Measurements from ENCODE around the gene TADA2B.

The TADA2B gene

DNA sequence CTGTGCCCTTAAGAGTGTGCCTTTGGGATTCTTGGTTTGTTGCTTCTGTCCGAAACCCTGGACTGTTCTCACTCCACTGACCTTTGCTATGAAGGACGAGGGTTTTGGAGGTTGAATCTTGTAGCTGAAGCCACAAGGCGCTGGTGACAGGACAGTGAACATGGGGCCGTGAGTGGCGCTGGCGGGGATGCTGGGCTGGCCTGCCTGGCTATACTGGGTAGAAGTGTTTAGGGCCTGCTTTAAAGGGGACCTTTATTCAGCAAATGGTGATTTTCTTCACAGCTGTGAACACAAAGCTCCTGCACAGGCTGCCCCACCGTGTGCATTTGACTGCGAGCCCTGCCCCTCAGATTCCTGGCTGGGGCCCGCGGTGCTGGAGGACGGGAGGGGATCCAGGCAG, 27.1 kb upstream of the TADA2B start:
- in situ Hi-C loops (cut with HindIII; ENCODE audit: low pct_ligation_motif_present, low pct_unique_long_range_greater_than_20kb, low sequenced_read_pairs) = no loop called here
- DNase-seq = no peak

DNA sequence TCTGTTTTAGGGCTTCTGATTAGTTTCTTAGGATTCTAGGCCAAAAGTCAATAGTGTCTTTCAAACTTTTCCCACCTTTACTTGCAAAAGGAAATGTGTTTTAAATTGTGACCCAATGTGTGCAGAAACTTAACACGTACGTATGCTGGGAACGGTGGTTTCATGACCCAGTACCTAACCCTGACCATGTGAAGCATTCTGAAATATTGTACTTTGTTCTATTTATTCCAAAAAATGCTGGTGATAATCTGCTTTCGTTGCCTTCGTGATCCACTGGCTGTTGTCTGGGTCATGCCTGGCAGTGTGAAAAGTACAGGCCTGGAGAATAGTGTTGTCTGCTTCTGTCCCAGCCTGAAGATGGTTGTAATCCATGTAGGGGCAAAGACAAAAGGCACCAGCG, 26.7 kb upstream of the TADA2B start:
- no peak for DNase-seq
- in situ Hi-C loops (cut with HindIII; ENCODE audit: low pct_ligation_motif_present, low pct_unique_long_range_greater_than_20kb, low sequenced_read_pairs) = no loop called here

DNA sequence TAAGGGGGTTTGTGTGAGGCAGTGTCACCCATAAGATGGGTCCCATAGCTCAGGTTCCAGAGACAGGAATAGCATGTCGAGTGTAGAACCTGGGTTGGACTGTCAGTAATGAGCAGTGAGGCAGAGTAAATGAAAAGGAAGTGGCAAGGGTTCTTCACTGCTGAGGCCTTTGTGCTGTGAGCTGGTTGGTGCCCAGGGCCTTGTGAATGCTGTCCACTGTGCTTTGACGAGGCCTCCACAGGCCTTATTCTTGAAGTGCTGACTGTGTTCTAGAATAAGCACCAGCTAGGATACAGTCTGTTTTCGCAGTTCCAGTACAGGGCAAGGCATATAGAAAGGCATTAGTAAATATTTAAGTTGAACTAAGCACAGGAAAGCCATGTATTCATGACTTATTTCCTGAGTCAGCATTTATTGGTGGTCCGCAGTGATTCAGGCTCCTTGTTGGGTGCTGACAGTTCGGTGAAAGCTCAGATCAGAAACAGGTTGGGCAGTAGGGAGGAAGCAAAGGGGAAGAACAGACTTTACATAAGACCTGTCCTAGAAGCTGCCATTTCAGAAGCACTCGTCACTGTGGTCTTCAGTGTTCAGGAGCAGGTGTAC, 25.6 kb upstream of the TADA2B start:
- no peak for DNase-seq
- in situ Hi-C loops (cut with HindIII; ENCODE audit: low pct_ligation_motif_present, low pct_unique_long_range_greater_than_20kb, low sequenced_read_pairs) = no loop called here

DNA sequence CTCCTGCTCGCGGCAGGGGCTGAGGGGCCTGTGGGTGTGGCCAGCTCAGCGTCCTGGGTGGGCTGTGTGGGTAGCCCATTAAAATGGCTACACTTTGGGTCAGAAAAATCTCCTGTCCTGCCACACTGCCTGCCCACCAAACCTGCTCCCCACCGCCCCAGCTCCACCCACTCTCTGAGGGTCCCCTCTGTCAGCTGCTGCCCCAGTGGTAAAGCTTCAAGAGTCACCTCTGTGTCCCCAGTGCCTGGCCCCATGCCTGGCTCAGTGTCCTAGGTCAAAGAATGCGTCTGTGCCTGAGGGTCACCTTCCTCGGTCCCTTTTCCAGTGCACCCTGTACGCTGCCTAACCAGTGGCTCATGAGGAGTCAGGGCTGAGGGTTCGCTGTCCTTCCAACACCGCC, 24.9 kb upstream of the TADA2B start:
- DNase-seq = no peak
- in situ Hi-C loops (cut with HindIII; ENCODE audit: low pct_ligation_motif_present, low pct_unique_long_range_greater_than_20kb, low sequenced_read_pairs) = no loop called here

DNA sequence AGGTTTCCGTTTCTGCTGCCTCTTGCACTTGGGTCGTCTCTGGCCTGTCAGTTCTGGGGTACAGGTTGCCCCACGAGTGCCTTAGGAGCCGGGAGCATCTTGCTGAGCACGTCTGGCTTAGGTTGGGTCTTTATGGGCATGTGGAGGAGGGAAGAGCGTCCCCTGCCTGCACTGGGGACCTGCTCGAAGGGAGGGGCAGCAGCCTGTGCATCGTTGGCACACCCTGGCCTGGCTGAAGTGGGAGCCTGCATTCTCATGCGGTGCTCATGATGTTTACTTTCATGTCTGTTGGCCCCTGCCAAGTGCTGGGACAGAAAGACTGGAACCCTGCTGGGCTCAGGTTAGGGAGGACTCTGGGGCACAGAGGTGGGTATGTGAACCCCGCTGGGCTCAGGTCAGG, 23.8 kb upstream of the TADA2B start:
- no peak for DNase-seq
- in situ Hi-C loops (cut with HindIII; ENCODE audit: low pct_ligation_motif_present, low pct_unique_long_range_greater_than_20kb, low sequenced_read_pairs) = no loop called here

DNA sequence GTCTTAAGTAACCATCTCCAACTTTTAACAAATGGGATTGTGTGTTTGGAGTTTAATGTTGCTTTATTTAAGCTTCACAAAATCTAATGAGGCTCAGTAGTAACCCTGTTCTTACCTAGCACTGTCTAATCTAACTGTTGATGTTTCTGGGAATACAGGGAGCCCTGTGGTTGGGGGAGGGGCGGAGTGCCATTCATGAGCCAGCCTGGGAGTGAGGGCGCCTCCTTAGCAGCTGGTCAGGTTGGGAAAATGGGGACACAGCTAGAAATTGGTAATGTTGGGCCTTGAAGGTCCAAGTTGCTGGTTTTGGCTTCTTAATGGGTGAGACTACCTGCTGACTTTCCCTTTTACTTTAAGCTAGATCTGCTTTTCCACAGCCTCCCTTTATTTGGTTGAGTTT, 22.9 kb upstream of the TADA2B start:
- in situ Hi-C loops (cut with HindIII; ENCODE audit: low pct_ligation_motif_present, low pct_unique_long_range_greater_than_20kb, low sequenced_read_pairs) = no loop called here
- no peak for DNase-seq

DNA sequence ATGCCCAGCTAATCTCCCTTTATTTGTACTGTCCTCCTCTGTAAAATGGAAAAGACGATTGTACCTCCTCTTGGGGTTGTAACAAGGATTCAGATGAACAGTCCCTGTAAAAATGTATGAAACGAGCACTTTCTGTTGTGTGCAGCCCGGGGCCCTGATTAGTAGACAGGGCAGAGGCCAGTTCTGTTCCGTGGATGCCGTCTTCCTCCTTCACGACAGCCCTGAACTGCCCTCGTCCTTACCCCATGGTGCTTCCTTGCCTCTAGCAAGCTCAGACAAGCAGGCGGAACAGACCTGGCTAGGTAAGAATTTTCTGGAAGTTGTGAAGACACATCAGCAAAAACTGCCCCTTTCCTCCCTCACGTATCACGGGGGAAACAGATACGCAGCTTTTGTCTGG, 22.3 kb upstream of the TADA2B start:
- in situ Hi-C loops (cut with HindIII; ENCODE audit: low pct_ligation_motif_present, low pct_unique_long_range_greater_than_20kb, low sequenced_read_pairs) = no loop called here
- DNase-seq = no peak

DNA sequence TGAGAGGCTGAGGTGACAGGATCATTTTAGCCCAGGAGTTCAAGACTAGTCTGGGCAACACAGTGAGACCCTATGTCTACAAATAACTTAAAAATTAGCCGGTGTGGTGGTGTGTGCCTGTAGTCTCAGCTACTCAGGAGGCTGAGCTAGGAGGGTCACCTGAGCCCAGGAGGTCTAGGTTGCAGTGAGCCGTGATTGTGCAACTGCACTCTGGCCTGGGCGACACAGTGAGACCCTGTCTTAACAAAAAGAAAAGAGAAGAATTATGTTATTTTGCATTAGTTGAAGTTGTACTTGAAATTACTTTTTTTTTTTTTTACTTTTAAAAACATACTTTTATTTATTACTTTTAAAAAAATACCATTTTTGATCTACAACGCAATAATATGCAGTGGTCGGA, 21.8 kb upstream of the TADA2B start:
- in situ Hi-C loops (cut with HindIII; ENCODE audit: low pct_ligation_motif_present, low pct_unique_long_range_greater_than_20kb, low sequenced_read_pairs) = no loop called here
- DNase-seq = no peak

DNA sequence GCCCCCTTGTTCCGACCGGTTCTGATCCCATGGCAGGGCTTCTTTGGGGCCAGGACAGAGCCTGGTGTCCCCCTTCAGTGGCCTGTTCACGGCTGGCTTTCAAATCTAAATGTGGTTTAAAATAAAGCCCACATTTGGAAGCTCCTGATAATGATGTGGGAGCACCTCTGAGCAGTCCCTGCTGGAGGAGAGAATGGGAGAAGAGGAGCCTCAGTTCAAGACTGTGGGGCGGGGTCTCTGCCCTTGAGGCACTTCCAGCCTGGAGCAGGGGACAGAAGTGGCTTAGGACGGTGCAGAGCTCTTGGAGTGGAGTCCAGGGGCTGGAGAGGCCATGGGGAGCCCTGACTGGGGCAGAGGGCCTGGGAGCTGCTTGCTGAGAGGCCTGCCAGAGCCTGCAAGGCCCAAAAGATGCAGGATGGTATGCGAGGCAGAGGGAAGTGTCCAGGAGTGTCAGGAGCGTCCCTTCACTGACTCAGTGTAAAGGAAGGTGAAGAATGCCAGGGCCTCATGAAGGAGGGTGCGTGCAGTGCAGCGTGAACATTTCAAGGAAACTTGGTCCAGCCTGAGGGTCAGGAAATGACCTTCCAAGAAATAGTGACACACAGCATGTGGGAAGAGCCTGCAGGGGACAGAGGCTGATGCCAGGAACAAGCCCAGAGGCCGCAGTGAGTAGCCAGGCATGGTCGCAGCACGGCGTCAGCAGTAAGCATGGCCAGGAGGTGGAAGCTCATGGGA, 21.1 kb upstream of the TADA2B start:
- peak; percentile 95 for DNase-seq
- in situ Hi-C loops (cut with HindIII; ENCODE audit: low pct_ligation_motif_present, low pct_unique_long_range_greater_than_20kb, low sequenced_read_pairs) = no loop called here

DNA sequence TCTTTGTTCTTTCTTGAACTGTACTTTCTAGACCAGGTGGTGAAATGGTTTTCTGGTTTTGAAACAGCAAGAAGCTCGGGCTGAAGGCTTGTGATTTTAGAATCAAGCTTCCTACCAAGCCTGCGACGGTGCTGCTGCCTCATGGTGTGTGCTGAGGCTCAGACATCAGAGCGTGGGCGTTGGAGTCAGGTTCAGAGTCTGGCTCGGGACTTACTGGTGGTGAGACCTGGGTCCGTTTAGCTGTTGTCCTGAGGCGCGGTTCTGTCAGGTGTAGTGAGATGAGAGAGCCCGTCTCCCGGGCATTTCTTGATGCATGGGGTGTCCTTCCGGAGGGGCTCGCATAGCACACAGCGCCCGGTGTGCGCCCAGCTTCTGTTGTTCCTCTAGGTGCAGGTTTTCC, 19.7 kb upstream of the TADA2B start:
- in situ Hi-C loops (cut with HindIII; ENCODE audit: low pct_ligation_motif_present, low pct_unique_long_range_greater_than_20kb, low sequenced_read_pairs) = no loop called here
- DNase-seq = no peak

DNA sequence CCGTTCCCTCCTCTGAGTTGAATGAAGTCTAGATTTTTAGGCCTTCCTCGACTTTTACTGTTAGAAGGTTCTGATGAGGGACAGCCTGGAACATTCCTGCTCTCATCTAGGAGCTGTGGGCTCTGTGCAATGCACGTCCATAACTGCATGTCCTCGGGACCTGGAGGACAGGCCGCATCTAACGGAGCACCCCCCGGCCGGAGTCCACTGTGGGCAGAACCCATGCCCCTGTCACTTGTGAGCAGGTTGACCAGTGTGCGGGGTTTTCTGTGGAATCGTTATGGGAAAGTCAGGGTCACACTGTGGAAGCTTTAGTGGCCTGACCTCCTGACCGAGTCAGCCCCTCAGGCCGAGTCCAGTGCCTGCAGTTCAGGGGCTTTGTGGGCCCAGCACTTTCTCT, 19.3 kb upstream of the TADA2B start:
- DNase-seq = no peak
- in situ Hi-C loops (cut with HindIII; ENCODE audit: low pct_ligation_motif_present, low pct_unique_long_range_greater_than_20kb, low sequenced_read_pairs) = no loop called here

DNA sequence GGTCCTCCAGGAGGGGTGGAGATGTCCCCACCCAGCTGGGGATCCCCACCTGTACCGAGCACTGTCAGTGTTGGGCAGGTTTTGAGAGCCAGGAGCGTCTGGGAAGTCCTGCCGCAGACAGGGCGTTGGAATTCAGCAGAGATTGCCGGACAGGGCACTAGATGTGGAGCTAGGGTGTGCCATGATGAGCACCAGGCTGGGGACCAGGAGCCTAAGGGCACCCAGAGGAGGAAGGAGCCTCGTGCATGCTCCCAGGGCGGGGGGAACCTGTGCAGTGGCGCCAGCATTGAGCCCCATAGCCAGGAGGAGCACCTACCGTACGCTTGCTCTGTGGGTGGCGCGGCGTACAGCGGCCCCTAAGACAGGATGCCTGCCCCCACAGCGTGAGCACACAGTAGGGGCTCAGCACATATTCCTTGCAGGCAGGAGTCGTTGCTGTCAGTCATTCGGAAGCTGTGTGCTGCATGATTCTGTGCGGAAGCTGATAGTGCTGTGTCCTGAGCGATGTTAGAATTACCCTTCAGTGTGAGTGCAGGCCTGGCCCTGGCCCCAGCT, 18.8 kb upstream of the TADA2B start:
- in situ Hi-C loops (cut with HindIII; ENCODE audit: low pct_ligation_motif_present, low pct_unique_long_range_greater_than_20kb, low sequenced_read_pairs) = no loop called here

DNA sequence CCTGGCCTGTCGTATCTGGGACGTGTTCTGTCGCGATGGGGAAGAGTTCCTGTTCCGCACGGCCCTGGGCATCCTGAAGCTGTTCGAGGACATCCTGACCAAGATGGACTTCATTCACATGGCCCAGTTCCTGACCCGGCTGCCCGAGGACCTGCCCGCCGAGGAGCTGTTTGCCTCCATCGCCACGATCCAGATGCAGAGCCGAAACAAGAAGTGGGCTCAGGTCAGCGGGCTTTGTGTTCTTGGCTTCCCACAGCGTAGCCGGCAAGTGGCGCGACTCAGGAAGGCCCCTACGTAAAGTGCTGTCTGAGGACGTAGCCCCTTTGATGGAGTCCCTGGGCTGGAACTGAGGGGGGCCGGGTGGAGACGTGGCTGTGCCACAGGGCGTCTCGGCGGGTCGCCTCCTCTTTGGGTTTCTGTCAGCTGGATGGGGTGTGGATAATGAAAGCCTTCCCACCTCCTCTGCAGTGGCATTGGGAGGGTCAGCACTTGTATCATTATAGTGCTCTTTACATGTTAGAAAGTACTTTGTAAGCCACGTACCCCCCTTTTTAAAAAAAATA, 18.1 kb upstream of the TADA2B start:
- DNase-seq = no peak
- in situ Hi-C loops (cut with HindIII; ENCODE audit: low pct_ligation_motif_present, low pct_unique_long_range_greater_than_20kb, low sequenced_read_pairs) = no loop called here

More for the DNA sequence above, 18.8 kb upstream of the TADA2B start:
- no peak for DNase-seq

DNA sequence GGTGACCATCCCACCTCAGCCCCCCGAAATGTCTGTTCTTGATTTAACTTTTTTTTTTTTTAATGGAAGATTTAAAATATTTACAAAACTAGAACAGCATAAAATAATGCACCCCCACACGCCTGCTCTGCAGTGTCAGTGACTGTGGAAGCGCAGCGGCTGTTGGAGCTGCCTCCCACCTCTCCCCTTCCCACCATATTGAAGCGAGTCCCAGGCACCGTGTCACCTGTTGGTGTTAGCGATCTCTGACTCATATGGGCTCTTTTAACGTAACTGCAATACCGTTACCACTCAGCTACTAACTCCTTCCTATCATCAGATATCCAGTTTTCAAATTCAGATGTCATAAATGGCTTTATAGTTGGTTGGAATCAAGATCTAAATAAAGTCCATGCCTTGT, 17.1 kb upstream of the TADA2B start:
- no peak for DNase-seq
- in situ Hi-C loops (cut with HindIII; ENCODE audit: low pct_ligation_motif_present, low pct_unique_long_range_greater_than_20kb, low sequenced_read_pairs) = no loop called here

DNA sequence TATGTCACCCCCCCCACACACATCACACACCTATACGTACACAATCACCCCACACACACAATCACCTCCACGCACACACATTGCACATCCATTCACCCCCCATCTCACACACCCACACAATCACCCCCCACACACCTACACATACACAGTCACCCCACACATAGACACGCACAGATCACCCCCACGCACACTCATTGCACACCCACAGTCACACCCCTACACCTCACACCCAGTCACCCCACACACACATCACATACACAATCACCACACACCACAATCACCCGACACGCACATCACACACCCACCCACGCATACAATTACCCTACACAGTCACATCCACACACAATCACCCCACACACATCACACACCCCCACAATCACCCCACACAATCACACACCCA, 15.9 kb upstream of the TADA2B start:
- no peak for DNase-seq
- in situ Hi-C loops (cut with HindIII; ENCODE audit: low pct_ligation_motif_present, low pct_unique_long_range_greater_than_20kb, low sequenced_read_pairs) = no loop called here

DNA sequence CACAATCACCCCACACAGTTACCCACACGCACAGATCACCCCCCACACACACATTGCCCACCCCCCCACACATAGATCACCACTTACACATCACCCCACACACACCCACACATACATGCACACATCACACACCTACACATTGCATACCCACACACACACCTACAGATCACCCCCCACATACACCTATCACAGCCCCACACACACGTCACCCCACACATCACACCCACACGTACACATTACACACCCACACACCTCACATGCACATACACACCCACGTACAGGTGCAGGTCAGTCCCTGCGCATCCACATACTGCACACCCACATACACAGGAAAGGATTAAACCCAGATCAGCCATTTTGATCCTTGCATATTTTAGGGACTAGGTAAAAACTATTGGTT, 15.3 kb upstream of the TADA2B start:
- in situ Hi-C loops (cut with HindIII; ENCODE audit: low pct_ligation_motif_present, low pct_unique_long_range_greater_than_20kb, low sequenced_read_pairs) = no loop called here

DNA sequence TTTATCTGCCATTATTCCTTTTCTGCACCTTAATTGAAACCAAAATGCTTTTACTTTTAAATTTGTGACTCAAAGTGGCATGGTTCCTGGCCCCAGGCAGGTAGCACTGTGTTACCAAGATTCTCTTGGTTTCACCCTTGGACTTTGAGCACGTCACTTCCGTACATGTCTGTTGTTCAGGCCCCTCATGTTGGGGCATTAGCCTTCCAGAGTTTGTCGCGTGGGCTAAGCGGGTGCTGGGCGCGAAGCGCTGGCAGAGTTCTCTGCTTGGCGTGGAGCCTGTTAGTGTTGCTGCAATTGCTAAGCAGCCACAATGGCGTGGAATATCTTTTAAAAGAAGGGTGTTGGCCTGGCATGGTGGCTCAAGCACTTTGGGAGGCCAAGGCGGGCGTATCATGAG, 14.0 kb upstream of the TADA2B start:
- DNase-seq = no peak
- in situ Hi-C loops (cut with HindIII; ENCODE audit: low pct_ligation_motif_present, low pct_unique_long_range_greater_than_20kb, low sequenced_read_pairs) = no loop called here

More for the DNA sequence above, 15.3 kb upstream of the TADA2B start:
- no peak for DNase-seq

DNA sequence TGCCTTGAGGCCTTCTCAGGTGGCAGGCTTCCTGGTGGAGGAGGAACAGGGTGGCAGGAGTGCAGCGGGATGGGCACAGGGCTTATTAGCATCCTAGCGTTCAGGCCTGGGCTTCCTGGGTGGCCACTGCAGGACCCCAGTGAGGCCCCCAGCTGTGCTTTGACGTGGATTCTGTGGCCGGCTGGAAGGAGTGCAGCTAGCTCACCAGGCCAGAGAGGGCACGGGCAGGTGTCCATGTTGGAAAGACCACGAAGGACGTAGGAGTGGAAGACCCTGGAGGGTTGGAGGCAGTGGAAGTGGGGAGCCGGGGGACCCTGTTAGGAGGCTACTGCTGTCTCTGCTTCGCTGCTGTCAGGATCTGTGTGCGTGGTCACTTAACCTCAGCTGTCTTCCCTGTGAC, 13.3 kb upstream of the TADA2B start:
- DNase-seq = no peak
- in situ Hi-C loops (cut with HindIII; ENCODE audit: low pct_ligation_motif_present, low pct_unique_long_range_greater_than_20kb, low sequenced_read_pairs) = no loop called here

DNA sequence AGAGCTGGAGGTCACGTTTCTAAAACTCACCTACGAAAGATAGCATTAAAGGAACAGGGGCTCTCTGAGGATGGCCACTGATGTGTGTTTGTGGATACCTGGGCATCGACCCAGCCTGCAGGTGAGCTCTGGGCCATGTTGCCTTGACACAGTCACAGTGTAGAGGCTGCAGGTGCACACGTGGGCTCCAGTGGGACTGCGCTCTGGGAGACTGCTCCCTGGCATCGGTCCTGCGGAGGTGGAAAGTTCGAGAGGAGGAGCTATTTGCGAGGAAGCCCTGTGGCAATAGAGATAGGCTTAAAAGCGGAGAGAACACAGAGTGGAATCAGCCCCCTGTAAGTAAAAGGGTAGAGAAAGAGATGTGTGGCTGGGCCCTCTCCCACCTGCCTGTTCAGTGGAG, 12.3 kb upstream of the TADA2B start:
- no peak for DNase-seq
- in situ Hi-C loops (cut with HindIII; ENCODE audit: low pct_ligation_motif_present, low pct_unique_long_range_greater_than_20kb, low sequenced_read_pairs) = no loop called here

Measured in ACHN (cell line).